GM23338 (cell line): ENCODE measurements around the gene WFDC13. TPM values are rescaled to one million over a fixed set of nuclear protein-coding genes. Genes with fewer than 3 reads are reported as not detected.

Experiments
- ATAC-seq: fragments of 200-7000 bp; cut with Tn5 transposase; 3 replicates; pipeline ENCODE4 v1.9.1; 2020
- DNase-seq: peaks from one replicate; pipeline ENCODE4 v3.0.0-alpha.2; 2015; ENCODE audit warnings: low spot score
- H2AFZ ChIP-seq: fragments of 200-600 bp; sonication (generic); 2 replicates; pipeline ENCODE4 v1.8.0; 2016; ENCODE audit warnings: antibody characterized with exemption, mild to moderate bottlenecking, moderate library complexity
- H3F3A ChIP-seq: fragments of 200-600 bp; sonication (generic); replicated peaks from 2 replicates; pipeline ENCODE4 v1.8.0; 2017; ENCODE audit warnings: antibody characterized with exemption, mixed run types, low read depth
- H3K27ac ChIP-seq: fragments of 200-600 bp; sonication (generic); 2 replicates; pipeline ENCODE4 v1.6.1; 2016; ENCODE audit warnings: low read depth
- H3K27me3 ChIP-seq: fragments of 200-600 bp; sonication (generic); 2 replicates; pipeline ENCODE4 v1.8.0; 2016; ENCODE audit warnings: mild to moderate bottlenecking, mixed run types, moderate library complexity; ENCODE audit not compliant: insufficient read depth
- H3K36me3 ChIP-seq: fragments of 200-600 bp; sonication (generic); 2 replicates; pipeline ENCODE4 v1.8.0; 2016; ENCODE audit warnings: mild to moderate bottlenecking; ENCODE audit not compliant: insufficient read depth
- H3K4me1 ChIP-seq: fragments of 200-600 bp; sonication (generic); 2 replicates; pipeline ENCODE4 v1.8.0; 2016; ENCODE audit warnings: mild to moderate bottlenecking, moderate library complexity; ENCODE audit not compliant: insufficient read depth
- H3K4me2 ChIP-seq: fragments of 200-600 bp; sonication (generic); 2 replicates; pipeline ENCODE4 v1.7.1; 2017; ENCODE audit warnings: mixed run types
- H3K4me3 ChIP-seq: fragments of 200-600 bp; sonication (generic); 2 replicates; pipeline ENCODE4 v1.6.1; 2016; ENCODE audit warnings: mixed run types
- H3K79me2 ChIP-seq: fragments of 200-600 bp; sonication (generic); replicated peaks from 2 replicates; pipeline ENCODE4 v1.8.0; 2017; ENCODE audit warnings: mild to moderate bottlenecking; ENCODE audit not compliant: insufficient read depth
- H3K9me2 ChIP-seq: fragments of 200-600 bp; sonication (generic); 2 replicates; pipeline ENCODE4 v1.8.0; 2017; ENCODE audit not compliant: insufficient read depth
- H4K20me1 ChIP-seq: fragments of 200-600 bp; sonication (generic); replicated peaks from 2 replicates; pipeline ENCODE4 v1.8.0; 2017; ENCODE audit warnings: mild to moderate bottlenecking; ENCODE audit not compliant: insufficient read depth
- H3K27ac Mint-ChIP-seq: 2 replicates; pipeline ENCODE4 v1.8.0; 2020; ENCODE audit warnings: inconsistent platforms, mild to moderate bottlenecking, moderate library complexity, mixed read lengths
- H3K27me3 Mint-ChIP-seq: 3 replicates; pipeline ENCODE4 v1.8.0; 2022; ENCODE audit warnings: low read depth, mild to moderate bottlenecking, moderate library complexity, mixed read lengths, inconsistent platforms; ENCODE audit not compliant: insufficient read depth, poor library complexity
- H3K36me3 Mint-ChIP-seq: 3 replicates; pipeline ENCODE4 v1.8.0; 2021; ENCODE audit warnings: low read depth, mild to moderate bottlenecking, inconsistent platforms, moderate library complexity, mixed read lengths
- H3K4me1 Mint-ChIP-seq: 3 replicates; pipeline ENCODE4 v1.8.0; 2020; ENCODE audit warnings: mild to moderate bottlenecking, inconsistent platforms, mixed read lengths
- H3K4me3 Mint-ChIP-seq: 3 replicates; pipeline ENCODE4 v1.8.0; 2021; ENCODE audit warnings: moderate library complexity, mild to moderate bottlenecking, inconsistent platforms, mixed read lengths
- H3K9me3 Mint-ChIP-seq: 3 replicates; pipeline ENCODE4 v1.8.0; 2020; ENCODE audit warnings: moderate library complexity, mild to moderate bottlenecking, inconsistent platforms, mixed read lengths
- EZH2 ChIP-seq: fragments of 200-600 bp; sonication (generic); IDR thresholded peaks from one replicate; pipeline ENCODE4 v1.8.0; 2017; ENCODE audit warnings: antibody characterized with exemption, mild to moderate bottlenecking, low read depth; ENCODE audit not compliant: unreplicated experiment
- EZH2phosphoT487 ChIP-seq: fragments of 200-600 bp; sonication (generic); IDR thresholded peaks from one replicate; pipeline ENCODE4 v1.8.1; 2018; ENCODE audit warnings: antibody characterized with exemption; ENCODE audit not compliant: unreplicated experiment
- NANOG ChIP-seq: IDR thresholded peaks from 2 replicates; pipeline ENCODE4 v1.6.1; 2016; ENCODE audit warnings: antibody characterized with exemption, borderline replicate concordance
- POLR2AphosphoS5 ChIP-seq: IDR thresholded peaks from 2 replicates; pipeline ENCODE4 v1.6.1; 2016; ENCODE audit warnings: antibody characterized with exemption, low read depth
- STAT1 ChIP-seq: IDR thresholded peaks from one replicate; pipeline ENCODE4 v1.6.1; 2016; ENCODE audit warnings: antibody characterized with exemption; ENCODE audit not compliant: unreplicated experiment
- ZNF114 ChIP-seq: fragments of 250-450 bp; sonication (Bioruptor Pico); IDR thresholded peaks from 2 replicates; pipeline ENCODE4 v1.5.0; 2020; ENCODE audit warnings: mild to moderate bottlenecking, moderate library complexity
- ZNF331 ChIP-seq: fragments of 250-450 bp; sonication (Bioruptor Pico); IDR thresholded peaks from 2 replicates; pipeline ENCODE4 v1.5.0; 2020; ENCODE audit warnings: low read depth, mild to moderate bottlenecking, moderate library complexity
- polyA plus RNA-seq: library from polyadenylated mRNA; unstranded; fragments of >200 nt; fragmentation: Nextera tagmentation; extraction: Ambion mirVana; gene quantifications from 2 replicates; pipeline ENCODE4 v1.2.1, GENCODE V29; 2016
- total RNA-seq: library from RNA; depleted of rRNA; stranded (reverse); fragments of >200 nt; shearing (Covaris generic); gene quantifications from 2 replicates; pipeline ENCODE4 v1.2.3, GENCODE V29; 2014
- TF ChIP-seq, protein P1 (sequence below): fragments of 250-450 bp; sonication (Bioruptor Pico); IDR thresholded peaks from 2 replicates; pipeline ENCODE4 v1.5.0; 2020; ENCODE audit warnings: mild to moderate bottlenecking, moderate library complexity
- TF ChIP-seq, protein P2 (sequence below): IDR thresholded peaks from 2 replicates; pipeline ENCODE4 v1.6.1; 2016; ENCODE audit warnings: antibody characterized with exemption
- TF ChIP-seq, protein P3 (sequence below), 2 experiments: fragments of 200-600 bp in 1 of 2; sonication (generic) in 1 of 2; conservative IDR thresholded peaks; 2 replicates each; pipeline versions ENCODE4 v1.5.1 to v1.6.1; 2016 to 2017; ENCODE audit warnings: antibody characterized with exemption in 2 of 2, low read depth in 2 of 2, mild to moderate bottlenecking in 2 of 2, moderate library complexity in 1 of 2
- TF ChIP-seq, protein P4 (sequence below): IDR thresholded peaks from one replicate; pipeline ENCODE4 v1.6.1; 2018; ENCODE audit warnings: antibody characterized with exemption; ENCODE audit not compliant: unreplicated experiment

The WFDC13 gene
- total and polyA plus RNA-seq, 2 experiments from 2014 or later, result not detected

DNA sequence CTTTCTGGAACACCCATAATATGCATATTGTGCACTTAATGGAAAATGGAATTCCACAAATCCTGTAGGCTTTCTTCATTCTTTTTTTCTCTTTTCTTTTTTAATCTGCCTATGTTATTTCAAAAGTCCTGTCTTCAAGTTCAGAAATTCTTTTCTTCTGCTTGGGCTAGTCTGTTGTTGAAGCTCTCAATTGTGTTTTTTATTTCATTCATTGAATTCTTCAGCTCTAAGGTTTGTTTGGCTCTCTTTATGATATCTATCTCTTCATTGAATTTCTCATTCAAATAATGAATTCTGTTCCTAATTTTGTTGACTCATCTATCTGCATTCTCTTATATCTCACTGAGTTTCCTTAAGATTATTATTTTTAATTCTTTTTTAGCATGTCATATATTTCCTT is 30.4 kb downstream of the WFDC13 start:
- Mint-ChIP-seq H3K4me1 (no peaks in the 10 kb centered on the region; the same call in 2 of the 3 replicates), H3K4me3 (no peak overlapping the region), H3K27me3 (no peaks in the 10 kb centered on the region), H3K27ac (no peak overlapping the region), H3K36me3 (peaks cover 46% of the 10 kb centered on the region), H3K9me3 (peaks cover 61% of the 10 kb centered on the region)
- Histone ChIP-seq H2AFZ (no peak overlapping the region), H3K4me3 (no peak overlapping the region), H3K27me3 (no peaks in the 10 kb centered on the region), H3K4me1 (no peaks in the 10 kb centered on the region), H3K27ac (no peak overlapping the region), H3K79me2 (no peaks in the 10 kb centered on the region), H3K36me3 (peaks cover 21% of the 10 kb centered on the region), H4K20me1 (no peaks in the 10 kb centered on the region), H3F3A (no peaks in the 10 kb centered on the region), H3K9me2 (no peaks in the 10 kb centered on the region; the same call in 1 of the 2 replicates), H3K4me2 (no peak overlapping the region)
- TF ChIP-seq, protein P1, sequence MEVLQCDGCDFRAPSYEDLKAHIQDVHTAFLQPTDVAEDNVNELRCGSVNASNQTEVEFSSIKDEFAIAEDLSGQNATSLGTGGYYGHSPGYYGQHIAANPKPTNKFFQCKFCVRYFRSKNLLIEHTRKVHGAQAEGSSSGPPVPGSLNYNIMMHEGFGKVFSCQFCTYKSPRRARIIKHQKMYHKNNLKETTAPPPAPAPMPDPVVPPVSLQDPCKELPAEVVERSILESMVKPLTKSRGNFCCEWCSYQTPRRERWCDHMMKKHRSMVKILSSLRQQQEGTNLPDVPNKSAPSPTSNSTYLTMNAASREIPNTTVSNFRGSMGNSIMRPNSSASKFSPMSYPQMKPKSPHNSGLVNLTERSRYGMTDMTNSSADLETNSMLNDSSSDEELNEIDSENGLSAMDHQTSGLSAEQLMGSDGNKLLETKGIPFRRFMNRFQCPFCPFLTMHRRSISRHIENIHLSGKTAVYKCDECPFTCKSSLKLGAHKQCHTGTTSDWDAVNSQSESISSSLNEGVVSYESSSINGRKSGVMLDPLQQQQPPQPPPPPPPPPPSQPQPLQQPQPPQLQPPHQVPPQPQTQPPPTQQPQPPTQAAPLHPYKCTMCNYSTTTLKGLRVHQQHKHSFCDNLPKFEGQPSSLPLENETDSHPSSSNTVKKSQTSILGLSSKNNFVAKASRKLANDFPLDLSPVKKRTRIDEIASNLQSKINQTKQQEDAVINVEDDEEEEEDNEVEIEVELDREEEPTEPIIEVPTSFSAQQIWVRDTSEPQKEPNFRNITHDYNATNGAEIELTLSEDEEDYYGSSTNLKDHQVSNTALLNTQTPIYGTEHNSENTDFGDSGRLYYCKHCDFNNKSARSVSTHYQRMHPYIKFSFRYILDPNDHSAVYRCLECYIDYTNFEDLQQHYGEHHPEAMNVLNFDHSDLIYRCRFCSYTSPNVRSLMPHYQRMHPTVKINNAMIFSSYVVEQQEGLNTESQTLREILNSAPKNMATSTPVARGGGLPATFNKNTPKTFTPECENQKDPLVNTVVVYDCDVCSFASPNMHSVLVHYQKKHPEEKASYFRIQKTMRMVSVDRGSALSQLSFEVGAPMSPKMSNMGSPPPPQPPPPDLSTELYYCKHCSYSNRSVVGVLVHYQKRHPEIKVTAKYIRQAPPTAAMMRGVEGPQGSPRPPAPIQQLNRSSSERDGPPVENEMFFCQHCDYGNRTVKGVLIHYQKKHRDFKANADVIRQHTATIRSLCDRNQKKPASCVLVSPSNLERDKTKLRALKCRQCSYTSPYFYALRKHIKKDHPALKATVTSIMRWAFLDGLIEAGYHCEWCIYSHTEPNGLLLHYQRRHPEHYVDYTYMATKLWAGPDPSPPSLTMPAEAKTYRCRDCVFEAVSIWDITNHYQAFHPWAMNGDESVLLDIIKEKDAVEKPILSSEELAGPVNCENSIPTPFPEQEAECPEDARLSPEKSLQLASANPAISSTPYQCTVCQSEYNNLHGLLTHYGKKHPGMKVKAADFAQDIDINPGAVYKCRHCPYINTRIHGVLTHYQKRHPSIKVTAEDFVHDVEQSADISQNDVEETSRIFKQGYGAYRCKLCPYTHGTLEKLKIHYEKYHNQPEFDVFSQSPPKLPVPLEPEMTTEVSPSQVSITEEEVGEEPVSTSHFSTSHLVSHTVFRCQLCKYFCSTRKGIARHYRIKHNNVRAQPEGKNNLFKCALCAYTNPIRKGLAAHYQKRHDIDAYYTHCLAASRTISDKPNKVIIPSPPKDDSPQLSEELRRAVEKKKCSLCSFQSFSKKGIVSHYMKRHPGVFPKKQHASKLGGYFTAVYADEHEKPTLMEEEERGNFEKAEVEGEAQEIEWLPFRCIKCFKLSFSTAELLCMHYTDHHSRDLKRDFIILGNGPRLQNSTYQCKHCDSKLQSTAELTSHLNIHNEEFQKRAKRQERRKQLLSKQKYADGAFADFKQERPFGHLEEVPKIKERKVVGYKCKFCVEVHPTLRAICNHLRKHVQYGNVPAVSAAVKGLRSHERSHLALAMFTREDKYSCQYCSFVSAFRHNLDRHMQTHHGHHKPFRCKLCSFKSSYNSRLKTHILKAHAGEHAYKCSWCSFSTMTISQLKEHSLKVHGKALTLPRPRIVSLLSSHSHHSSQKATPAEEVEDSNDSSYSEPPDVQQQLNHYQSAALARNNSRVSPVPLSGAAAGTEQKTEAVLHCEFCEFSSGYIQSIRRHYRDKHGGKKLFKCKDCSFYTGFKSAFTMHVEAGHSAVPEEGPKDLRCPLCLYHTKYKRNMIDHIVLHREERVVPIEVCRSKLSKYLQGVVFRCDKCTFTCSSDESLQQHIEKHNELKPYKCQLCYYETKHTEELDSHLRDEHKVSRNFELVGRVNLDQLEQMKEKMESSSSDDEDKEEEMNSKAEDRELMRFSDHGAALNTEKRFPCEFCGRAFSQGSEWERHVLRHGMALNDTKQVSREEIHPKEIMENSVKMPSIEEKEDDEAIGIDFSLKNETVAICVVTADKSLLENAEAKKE (CRISPR knock-in tag), result no peak
- TF ChIP-seq, protein P2, sequence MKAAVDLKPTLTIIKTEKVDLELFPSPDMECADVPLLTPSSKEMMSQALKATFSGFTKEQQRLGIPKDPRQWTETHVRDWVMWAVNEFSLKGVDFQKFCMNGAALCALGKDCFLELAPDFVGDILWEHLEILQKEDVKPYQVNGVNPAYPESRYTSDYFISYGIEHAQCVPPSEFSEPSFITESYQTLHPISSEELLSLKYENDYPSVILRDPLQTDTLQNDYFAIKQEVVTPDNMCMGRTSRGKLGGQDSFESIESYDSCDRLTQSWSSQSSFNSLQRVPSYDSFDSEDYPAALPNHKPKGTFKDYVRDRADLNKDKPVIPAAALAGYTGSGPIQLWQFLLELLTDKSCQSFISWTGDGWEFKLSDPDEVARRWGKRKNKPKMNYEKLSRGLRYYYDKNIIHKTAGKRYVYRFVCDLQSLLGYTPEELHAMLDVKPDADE, result no peak
- TF ChIP-seq NANOG, result no peak
- TF ChIP-seq, protein P3, sequence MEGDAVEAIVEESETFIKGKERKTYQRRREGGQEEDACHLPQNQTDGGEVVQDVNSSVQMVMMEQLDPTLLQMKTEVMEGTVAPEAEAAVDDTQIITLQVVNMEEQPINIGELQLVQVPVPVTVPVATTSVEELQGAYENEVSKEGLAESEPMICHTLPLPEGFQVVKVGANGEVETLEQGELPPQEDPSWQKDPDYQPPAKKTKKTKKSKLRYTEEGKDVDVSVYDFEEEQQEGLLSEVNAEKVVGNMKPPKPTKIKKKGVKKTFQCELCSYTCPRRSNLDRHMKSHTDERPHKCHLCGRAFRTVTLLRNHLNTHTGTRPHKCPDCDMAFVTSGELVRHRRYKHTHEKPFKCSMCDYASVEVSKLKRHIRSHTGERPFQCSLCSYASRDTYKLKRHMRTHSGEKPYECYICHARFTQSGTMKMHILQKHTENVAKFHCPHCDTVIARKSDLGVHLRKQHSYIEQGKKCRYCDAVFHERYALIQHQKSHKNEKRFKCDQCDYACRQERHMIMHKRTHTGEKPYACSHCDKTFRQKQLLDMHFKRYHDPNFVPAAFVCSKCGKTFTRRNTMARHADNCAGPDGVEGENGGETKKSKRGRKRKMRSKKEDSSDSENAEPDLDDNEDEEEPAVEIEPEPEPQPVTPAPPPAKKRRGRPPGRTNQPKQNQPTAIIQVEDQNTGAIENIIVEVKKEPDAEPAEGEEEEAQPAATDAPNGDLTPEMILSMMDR (conservative IDR thresholded peaks at IDR 0.05; ENCODE audit: low read depth in 2 of 2), result no peak
- no peak for TF ChIP-seq EZH2phosphoT487
- no peak for TF ChIP-seq EZH2
- TF ChIP-seq ZNF331 (CRISPR knock-in tag), result no peak
- TF ChIP-seq ZNF114 (CRISPR knock-in tag), result no peak
- TF ChIP-seq, protein P4, sequence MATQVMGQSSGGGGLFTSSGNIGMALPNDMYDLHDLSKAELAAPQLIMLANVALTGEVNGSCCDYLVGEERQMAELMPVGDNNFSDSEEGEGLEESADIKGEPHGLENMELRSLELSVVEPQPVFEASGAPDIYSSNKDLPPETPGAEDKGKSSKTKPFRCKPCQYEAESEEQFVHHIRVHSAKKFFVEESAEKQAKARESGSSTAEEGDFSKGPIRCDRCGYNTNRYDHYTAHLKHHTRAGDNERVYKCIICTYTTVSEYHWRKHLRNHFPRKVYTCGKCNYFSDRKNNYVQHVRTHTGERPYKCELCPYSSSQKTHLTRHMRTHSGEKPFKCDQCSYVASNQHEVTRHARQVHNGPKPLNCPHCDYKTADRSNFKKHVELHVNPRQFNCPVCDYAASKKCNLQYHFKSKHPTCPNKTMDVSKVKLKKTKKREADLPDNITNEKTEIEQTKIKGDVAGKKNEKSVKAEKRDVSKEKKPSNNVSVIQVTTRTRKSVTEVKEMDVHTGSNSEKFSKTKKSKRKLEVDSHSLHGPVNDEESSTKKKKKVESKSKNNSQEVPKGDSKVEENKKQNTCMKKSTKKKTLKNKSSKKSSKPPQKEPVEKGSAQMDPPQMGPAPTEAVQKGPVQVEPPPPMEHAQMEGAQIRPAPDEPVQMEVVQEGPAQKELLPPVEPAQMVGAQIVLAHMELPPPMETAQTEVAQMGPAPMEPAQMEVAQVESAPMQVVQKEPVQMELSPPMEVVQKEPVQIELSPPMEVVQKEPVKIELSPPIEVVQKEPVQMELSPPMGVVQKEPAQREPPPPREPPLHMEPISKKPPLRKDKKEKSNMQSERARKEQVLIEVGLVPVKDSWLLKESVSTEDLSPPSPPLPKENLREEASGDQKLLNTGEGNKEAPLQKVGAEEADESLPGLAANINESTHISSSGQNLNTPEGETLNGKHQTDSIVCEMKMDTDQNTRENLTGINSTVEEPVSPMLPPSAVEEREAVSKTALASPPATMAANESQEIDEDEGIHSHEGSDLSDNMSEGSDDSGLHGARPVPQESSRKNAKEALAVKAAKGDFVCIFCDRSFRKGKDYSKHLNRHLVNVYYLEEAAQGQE, result no peak
- no peak for TF ChIP-seq POLR2AphosphoS5
- TF ChIP-seq STAT1, result no peak
- DNase-seq, result no peak
- no peak for ATAC-seq
